HG03060 (cell line): ENCODE data around the gene KLHL20.
"Not testable (repeated sequence)": the region's sequence is repeated elsewhere in the genome, so short reads cannot be mapped to it uniquely, and the experiment has no call there.

Source experiments
- ATAC-seq: cut with Tn5 transposase; IDR thresholded peaks from one replicate; pipeline ENCODE4 v1.9.1; 2021; ENCODE audit warnings: low read depth, moderate number of reproducible peaks; ENCODE audit not compliant: unreplicated experiment

The KLHL20 gene

DNA sequence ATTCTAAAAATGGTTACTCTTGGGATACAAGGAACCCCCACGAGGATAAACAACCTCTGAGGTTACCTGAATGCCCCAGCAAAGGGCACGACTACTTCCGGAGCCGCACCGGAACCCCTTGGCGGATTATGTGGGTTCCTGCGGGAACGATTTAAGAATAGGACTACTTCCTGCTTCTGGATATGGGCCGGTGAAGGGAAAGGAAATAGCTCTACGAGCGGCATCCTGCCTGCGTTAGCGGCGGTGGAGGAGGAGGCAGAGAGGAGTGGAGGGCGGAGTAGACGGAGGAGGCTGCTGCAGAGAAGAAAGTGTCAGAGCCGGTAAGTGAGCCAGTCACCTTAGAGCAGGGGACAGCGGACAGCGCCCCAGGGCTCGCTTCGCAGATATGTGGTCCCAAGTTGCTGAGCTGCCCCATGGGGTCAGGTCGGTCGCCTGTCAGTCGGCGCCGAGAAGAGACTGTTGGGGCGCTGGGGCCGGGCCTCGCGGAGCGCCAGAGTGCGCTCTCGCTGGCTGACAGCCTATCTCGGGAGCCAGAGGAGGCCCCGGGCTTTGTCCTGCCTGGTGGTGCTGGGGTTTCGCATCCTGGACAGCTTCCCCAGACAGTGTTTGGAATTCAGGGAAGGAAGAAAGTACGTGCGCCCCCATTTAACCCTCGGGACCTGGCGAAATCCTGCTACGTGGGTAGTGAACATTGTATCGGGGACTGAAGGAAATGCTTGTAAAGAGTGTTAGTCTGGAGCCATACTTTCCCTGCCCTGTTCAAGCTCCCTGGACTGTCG, at the start of gene KLHL20:
Gene KLHL20 (plus strand): TSS at position 223 of the 779 bp plus-strand sequence. CDS start 1,063 bp downstream, outside the sequence.
- ATAC-seq = peak; percentile 86

- ATAC-seq = no peak
Measured at GRCh38 chr1:173666646-173667045, 48.1 kb upstream of the KLHL20 start.

- ATAC-seq = no peak
Measured at GRCh38 chr1:173669491-173669941, 45.3 kb upstream of the KLHL20 start, which contains the start of gene ANKRD45. TSS of gene ANKRD45 (minus strand) at chr1:173669851. CDS start at chr1:173659418, 10,433 bp downstream.

DNA sequence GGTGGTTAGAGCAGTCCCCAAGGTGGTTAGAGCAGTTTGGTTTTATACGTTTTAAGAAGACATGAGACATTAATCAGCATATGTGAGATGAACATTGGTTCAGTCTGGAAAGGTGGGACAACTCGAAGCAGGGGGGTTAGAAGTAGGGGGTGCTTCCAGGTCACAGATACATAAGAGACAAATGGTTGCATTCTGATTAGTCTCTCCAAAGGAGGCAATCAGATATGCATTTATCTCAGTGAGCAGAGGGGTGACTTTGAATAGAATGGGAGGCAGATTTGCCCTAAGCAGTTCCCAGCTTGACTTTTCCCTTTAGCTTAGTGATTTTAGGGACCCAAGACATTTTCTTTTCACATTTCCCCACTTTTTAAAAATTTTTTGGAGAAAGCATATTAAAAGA, 40.3 kb upstream of the KLHL20 start:
- not testable (repeated sequence) for ATAC-seq

- ATAC-seq = not testable (repeated sequence)
Measured at GRCh38 chr1:173680152-173680551, 34.6 kb upstream of the KLHL20 start.

DNA sequence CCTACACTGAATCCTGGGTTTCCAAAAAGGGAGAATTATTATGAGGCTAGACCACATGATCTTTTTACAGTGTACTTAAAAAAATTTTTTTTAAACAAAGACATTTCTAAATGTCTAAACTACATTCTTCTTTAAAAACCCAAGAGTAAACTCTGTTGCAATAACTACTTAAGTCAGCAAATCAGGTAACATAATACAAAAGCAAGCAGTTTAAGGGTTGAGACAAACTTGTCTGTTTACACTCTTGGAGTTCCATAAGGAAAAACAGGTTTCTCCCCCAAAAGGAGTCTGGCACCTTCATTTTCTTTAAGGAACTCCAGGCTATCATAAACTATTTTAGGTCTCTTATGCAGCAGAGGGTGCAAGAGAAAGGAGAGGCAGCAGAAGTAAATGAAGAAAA, 32.6 kb upstream of the KLHL20 start:
- ATAC-seq = no peak

DNA sequence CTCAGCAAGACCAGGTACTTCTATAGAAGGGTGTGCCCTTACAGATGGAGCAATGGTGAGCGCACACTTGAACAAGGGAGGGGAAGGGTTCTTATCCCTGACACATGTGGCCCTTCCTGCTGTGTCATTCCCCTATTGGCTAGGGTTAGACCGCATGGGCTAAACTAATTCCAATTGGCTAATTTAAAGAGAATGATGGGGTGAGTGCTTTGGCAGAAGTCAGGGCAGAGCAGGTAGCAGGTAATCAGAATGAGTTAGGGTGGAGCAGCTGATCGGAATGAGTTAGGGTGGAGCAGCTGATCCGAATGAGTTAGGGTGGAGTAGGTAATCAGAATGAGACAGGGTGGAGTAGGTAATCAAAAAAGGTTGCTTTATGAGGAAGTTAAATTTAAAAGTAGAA, 30.9 kb upstream of the KLHL20 start:
- ATAC-seq = not testable (repeated sequence)

GRCh38 chr1:173685121-173685520, 29.7 kb upstream of the KLHL20 start:
- ATAC-seq = not testable (repeated sequence)

DNA sequence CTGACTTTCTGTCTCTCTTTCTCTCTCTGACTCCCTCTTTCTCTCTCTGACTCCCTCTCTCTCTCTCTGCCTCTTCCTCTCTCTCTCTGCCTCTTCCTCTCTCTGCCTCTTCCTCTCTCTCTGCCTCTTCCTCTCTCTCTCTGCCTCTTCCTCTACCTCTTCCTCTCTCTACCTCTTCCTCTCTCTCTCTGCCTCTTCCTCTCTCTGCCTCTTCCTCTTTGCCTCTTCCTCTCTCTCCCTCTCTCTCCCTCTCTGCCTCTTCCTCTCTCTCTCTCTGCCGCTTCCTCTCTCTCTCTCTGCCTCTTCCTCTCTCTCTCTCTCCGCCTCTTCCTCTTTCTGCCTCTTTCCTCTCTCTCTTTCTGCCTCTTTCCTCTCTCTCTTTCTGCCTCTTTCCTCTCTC, 26.5 kb upstream of the KLHL20 start:
- ATAC-seq = no peak

DNA sequence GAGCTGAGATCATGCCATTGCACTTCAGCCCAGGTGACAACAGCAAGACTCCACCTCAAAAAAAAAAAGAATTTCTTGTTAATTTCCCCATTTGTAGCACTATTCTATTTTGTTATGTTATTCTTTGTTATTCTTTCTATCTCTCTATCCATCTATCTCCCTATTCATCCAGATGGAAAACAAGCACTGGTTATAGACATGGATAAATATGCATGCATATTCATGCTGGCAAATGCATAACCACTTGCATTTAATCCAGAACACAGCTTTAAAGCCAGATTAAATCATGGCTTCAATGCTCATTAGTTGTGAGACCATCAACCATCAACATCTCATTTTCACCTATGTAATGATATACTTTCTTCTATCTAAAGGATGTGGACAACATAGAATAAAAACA, 21.5 kb upstream of the KLHL20 start:
- no peak for ATAC-seq

- ATAC-seq = not testable (repeated sequence)
Measured at GRCh38 chr1:173701299-173701698, 13.5 kb upstream of the KLHL20 start.

DNA sequence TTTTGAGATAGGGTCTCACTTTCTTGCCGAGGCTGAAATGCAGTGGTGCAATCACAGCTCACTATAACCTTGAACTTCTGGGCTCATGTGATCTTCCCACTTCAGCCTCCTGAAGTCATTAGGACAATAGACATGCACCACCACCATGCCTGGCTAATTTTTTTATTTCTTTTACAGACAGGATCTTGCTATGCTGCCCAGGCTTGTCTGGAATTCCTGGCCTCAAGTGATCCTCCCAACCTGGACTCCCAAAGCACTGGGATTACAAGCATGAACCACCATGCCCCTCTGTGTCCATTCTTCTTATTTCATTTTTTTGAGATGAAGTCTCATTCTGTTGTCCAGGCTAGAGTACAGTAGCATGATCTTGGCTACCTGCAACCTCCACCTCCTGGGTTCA, 12.0 kb upstream of the KLHL20 start:
- ATAC-seq = no peak

- ATAC-seq = no peak
Measured at GRCh38 chr1:173705117-173705516, 9.7 kb upstream of the KLHL20 start.

GRCh38 chr1:173708787-173709186, 6.0 kb upstream of the KLHL20 start:
- no peak for ATAC-seq

- ATAC-seq = no peak
Measured at GRCh38 chr1:173714441-173714758, 381 bp upstream of the KLHL20 start.

GRCh38 chr1:173715538-173715844, 710 bp downstream of the KLHL20 start:
- peak; percentile 2 for ATAC-seq

- ATAC-seq = no peak
Measured at GRCh38 chr1:173717238-173717637, 2.5 kb downstream of the KLHL20 start.

- not testable (repeated sequence) for ATAC-seq
Measured at GRCh38 chr1:173731331-173731730, 16.6 kb downstream of the KLHL20 start.

DNA sequence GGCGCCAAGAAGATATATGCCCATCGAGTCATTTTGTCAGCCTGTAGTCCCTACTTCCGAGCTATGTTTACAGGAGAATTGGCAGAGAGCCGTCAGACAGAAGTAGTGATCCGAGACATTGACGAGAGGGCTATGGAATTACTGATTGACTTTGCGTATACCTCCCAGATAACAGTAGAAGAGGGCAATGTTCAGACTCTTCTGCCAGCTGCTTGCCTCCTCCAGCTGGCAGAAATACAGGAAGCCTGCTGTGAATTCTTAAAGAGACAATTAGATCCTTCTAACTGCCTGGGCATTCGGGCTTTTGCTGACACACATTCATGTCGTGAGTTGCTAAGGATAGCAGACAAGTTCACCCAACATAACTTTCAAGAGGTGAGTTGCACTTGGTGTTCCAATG, 19.1 kb downstream of the KLHL20 start:
- no peak for ATAC-seq

DNA sequence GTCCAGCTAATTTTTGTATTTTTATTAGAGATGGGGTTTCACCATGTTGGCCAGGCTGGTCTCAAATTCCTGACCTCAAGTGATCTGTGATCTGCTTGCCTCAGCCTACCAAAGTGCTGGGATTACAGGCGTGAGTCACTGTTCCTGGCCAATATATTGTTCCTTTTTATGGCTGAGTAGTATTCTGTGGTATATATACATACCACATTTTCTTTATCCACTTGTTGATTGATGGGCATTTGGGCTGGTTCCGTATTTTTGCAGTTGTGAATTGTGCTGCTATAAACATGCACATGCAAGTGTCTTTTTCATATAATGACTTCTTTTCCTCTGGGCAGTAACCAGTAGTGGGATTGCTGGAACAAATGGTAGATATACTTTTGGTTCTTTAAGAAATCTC, 21.3 kb downstream of the KLHL20 start:
- ATAC-seq = not testable (repeated sequence)

- no peak for ATAC-seq
Measured at GRCh38 chr1:173742203-173742886, 27.6 kb downstream of the KLHL20 start.

- ATAC-seq = no peak
Measured at GRCh38 chr1:173744651-173745050, 29.9 kb downstream of the KLHL20 start.
